Fibroblast of lung (primary cell): ENCODE results near the gene NRCAM.

Experiments used
- EZH2 ChIP-seq: IDR thresholded peaks from 2 replicates; pipeline ENCODE4 v1.5.1; 2012; ENCODE audit warnings: low read length, control low read depth, mild to moderate bottlenecking; ENCODE audit errors: missing control alignments
- TF ChIP-seq, protein P1 (sequence below), 2 donors: IDR thresholded peaks in 1 of 2; conservative IDR thresholded peaks in 1 of 2; 1 replicate in 1 of 2; 2 replicates in 1 of 2; pipeline ENCODE4 v1.5.1; 2011 to 2012; ENCODE audit warnings: low read length in 2 of 2, control low read depth in 1 of 2, inconsistent platforms in 1 of 2, low read depth in 1 of 2, mild to moderate bottlenecking in 1 of 2

DNA sequence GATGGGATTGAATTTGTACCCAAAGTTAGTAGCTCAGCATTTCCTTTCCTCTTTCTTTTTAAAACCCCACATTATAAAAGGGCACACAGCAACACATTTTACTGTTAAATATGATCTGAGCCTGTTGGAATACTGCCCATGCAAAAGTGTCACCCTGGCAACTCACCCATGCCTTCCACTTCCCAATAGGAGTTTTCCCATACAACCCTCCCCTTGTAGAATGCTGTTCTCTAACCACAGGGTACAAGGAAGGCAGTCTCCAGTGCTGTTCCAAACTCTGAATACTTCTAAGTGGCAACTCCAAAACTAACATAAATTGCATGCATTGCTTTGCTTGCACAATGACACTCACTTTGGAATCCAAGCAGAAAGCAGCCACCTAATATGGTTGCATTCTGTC lies 60.8 kb downstream of the NRCAM start:
- TF ChIP-seq, protein P1, sequence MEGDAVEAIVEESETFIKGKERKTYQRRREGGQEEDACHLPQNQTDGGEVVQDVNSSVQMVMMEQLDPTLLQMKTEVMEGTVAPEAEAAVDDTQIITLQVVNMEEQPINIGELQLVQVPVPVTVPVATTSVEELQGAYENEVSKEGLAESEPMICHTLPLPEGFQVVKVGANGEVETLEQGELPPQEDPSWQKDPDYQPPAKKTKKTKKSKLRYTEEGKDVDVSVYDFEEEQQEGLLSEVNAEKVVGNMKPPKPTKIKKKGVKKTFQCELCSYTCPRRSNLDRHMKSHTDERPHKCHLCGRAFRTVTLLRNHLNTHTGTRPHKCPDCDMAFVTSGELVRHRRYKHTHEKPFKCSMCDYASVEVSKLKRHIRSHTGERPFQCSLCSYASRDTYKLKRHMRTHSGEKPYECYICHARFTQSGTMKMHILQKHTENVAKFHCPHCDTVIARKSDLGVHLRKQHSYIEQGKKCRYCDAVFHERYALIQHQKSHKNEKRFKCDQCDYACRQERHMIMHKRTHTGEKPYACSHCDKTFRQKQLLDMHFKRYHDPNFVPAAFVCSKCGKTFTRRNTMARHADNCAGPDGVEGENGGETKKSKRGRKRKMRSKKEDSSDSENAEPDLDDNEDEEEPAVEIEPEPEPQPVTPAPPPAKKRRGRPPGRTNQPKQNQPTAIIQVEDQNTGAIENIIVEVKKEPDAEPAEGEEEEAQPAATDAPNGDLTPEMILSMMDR (conservative IDR thresholded peaks at IDR 0.05 in 1 of 2, IDR thresholded peaks at IDR 0.05 in 1 of 2; ENCODE audit: low read depth in 1 of 2, low read length in 2 of 2): no peak
- TF ChIP-seq EZH2: no peak
